Coronary artery (tissue), 2 donors: Measurements from ENCODE around the gene MRTFB.

ENCODE experiments used
- DNase-seq: peaks from one replicate; pipeline ENCODE4 v3.0.0-alpha.2; 2017; ENCODE audit warnings: low spot score
- H3K27ac ChIP-seq, 2 donors: fragments of 200-600 bp; sonication (generic); one replicate each; pipeline ENCODE4 v1.5.1; 2016 to 2019
- H3K4me3 ChIP-seq: fragments of 200-600 bp; sonication (generic); 2 replicates; pipeline ENCODE4 v1.5.1; 2016; ENCODE audit warnings: mild to moderate bottlenecking, moderate library complexity
- CTCF ChIP-seq: fragments of 200-600 bp; sonication (generic); IDR thresholded peaks from one replicate; pipeline ENCODE4 v1.5.1; 2019; ENCODE audit warnings: antibody characterized with exemption

The MRTFB gene

GRCh38 chr16:14168146-14168545, 97.0 kb downstream of the MRTFB start:
- no peak for DNase-seq
- Histone ChIP-seq H3K4me3 (no peak overlapping the region), H3K27ac (no peak overlapping the region)
- no peak for TF ChIP-seq CTCF

GRCh38 chr16:14172200-14172809, 101.2 kb downstream of the MRTFB start:
- Histone ChIP-seq H3K4me3 (no peak overlapping the region), H3K27ac (no peak overlapping the region)
- DNase-seq, result no peak
- no peak for TF ChIP-seq CTCF

- Histone ChIP-seq H3K4me3 (no peak overlapping the region), H3K27ac (no peak overlapping the region)
- TF ChIP-seq CTCF, result no peak
Observed at GRCh38 chr16:14175086-14175485, 104.0 kb downstream of the MRTFB start.

GRCh38 chr16:14177704-14178103, 106.6 kb downstream of the MRTFB start:
- TF ChIP-seq CTCF, result no peak
- no peak overlapping the region for H3K4me3 ChIP-seq
- no peak for DNase-seq
- H3K27ac ChIP-seq, result no peak overlapping the region

More at GRCh38 chr16:14175086-14175485, 104.0 kb downstream of the MRTFB start:
- no peak for DNase-seq

- Histone ChIP-seq H3K4me3 (no peak overlapping the region), H3K27ac (no peak overlapping the region)
- no peak for DNase-seq
- no peak for TF ChIP-seq CTCF
Observed at GRCh38 chr16:14179116-14179515, 108.0 kb downstream of the MRTFB start.

GRCh38 chr16:14180481-14180944, 109.4 kb downstream of the MRTFB start:
- no peak for TF ChIP-seq CTCF
- no peak overlapping the region for H3K27ac ChIP-seq
- no peak for DNase-seq

GRCh38 chr16:14181371-14182050, 110.4 kb downstream of the MRTFB start:
- TF ChIP-seq CTCF, result no peak
- no peak for DNase-seq
- Histone ChIP-seq H3K4me3 (no peak overlapping the region), H3K27ac (no peak overlapping the region)

More at GRCh38 chr16:14180481-14180944, 109.4 kb downstream of the MRTFB start:
- no peak overlapping the region for H3K4me3 ChIP-seq
